ENCODE results near the gene GATA3. TPM values are rescaled to one million over a fixed set of nuclear protein-coding genes. Genes with fewer than 3 reads are reported as not detected.

The GATA3 gene
- total and polyA plus RNA-seq, 2 of the 8 experiments (the other 6 are each of a cell fraction or from before 2014, with no cell fraction given): 0.02 to 0.43 TPM

- TF ChIP-seq RNF2 (IDR thresholded peaks at IDR 0.05; ENCODE audit: borderline replicate concordance, low read depth, low read length, missing control alignments, poor library complexity, severe bottlenecking) (peak; percentile 94), TBP (IDR thresholded peaks at IDR 0.05; ENCODE audit: low read depth, low read length) (no peak), EZH2 (IDR thresholded peaks at IDR 0.05; ENCODE audit: low read depth, low read length, severe bottlenecking) (peak; percentile 91)
Measured at GRCh38 chr10:8055420-8056349, 1.2 kb downstream of the GATA3 start (continued).

Measured in H1 (cell line).